Measurements from ENCODE around the gene PLCB3. TPM values are rescaled to one million over a fixed set of nuclear protein-coding genes. Genes with fewer than 3 reads are reported as not detected.

PLCB3 gene
- total and polyA plus RNA-seq, 2 donors (not counting 3 experiments of a cell fraction or from before 2014, with no cell fraction given): 32.3 to 61.1 TPM

DNA sequence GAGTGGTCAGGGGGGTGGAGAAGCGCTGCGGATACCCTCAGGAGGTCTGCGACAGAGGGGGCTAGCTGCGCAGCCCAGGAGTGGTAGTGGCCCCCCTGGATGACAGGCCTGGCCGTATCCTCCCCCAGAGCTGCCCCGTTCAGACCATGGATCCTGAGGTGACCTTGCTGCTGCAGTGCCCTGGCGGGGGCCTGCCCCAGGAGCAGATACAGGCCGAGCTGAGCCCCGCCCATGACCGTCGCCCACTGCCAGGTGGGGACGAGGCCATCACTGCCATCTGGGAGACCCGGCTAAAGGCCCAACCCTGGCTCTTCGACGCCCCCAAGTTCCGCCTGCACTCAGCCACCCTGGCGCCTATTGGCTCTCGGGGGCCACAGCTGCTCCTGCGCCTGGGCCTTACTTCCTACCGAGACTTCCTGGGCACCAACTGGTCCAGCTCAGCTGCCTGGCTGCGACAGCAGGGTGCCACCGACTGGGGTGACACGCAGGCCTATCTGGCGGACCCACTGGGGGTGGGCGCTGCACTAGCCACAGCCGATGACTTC is 24.8 kb upstream of the PLCB3 start:
- peak overlapping the region; percentile 55 for H3K27ac ChIP-seq (ENCODE audit: insufficient read depth, low read depth, low read length)
- POLR2A ChIA-PET: interaction anchor here (0.9 to 1.2 kb wide), 5 partner anchors 12 to 91 kb away, joined by 3 to 12 read pairs (median 4); partner anchors contain the start of genes FKBP2 and PRDX5
- dilution Hi-C loops (cut with MboI; ENCODE audit: extremely low pct_ligation_motif_present, low sequenced_read_pairs): no loop called here
- no peak for TF ChIP-seq POLR2AphosphoS5 (IDR thresholded peaks at IDR 0.05; ENCODE audit: insufficient read depth, low read depth, low read length)
- no peaks in the 10 kb centered on the region for H4K20me1 ChIP-seq (replicated peaks; ENCODE audit: control insufficient read depth, extremely low read depth, insufficient read depth, low read length)
- DNase-seq (ENCODE audit: low read depth, low spot score): no peak
- TSS peak; percentile 19 for BruUV-seq (replicated peaks)
- peak overlapping the region; percentile 73 for H3K4me2 ChIP-seq (ENCODE audit: insufficient read depth, low read length)
- no peaks in the 10 kb centered on the region for H3K9me3 ChIP-seq (replicated peaks; ENCODE audit: control insufficient read depth, insufficient read depth, low read length)
- peaks cover 16% of the 10 kb centered on the region for H3K4me1 ChIP-seq (ENCODE audit: control insufficient read depth, extremely low read depth, insufficient read depth, low read length)
- H3K4me3 ChIP-seq (replicated peaks in 1 of 3; ENCODE audit: insufficient read depth in 1 of 3, low read depth in 1 of 3, low read length in 3 of 3): peak overlapping the region; percentile 62 to 70 (median 66)
- peaks cover 8% of the 10 kb centered on the region for H3K79me2 ChIP-seq (ENCODE audit: control insufficient read depth, insufficient read depth, low read length)
- intact Hi-C loops (cut with micrococcal nuclease): loop anchor here (1.0 kb wide), 3 partner anchors 15 to 45 kb away; partner anchors contain the start of gene FKBP2
- H2AFZ ChIP-seq (ENCODE audit: low read depth, low read length): peak overlapping the region; percentile 52
- no peaks in the 10 kb centered on the region for H3K9me1 ChIP-seq (replicated peaks; ENCODE audit: control insufficient read depth, extremely low read depth, insufficient read depth, low read length)
- peaks cover 0 to 4% of the 10 kb centered on the region in 2 experiments for H3K36me3 ChIP-seq (ENCODE audit: control insufficient read depth in 2 of 2, extremely low read depth in 1 of 2, insufficient read depth in 2 of 2, low read length in 2 of 2)
- no peaks in the 10 kb centered on the region for H3K27me3 ChIP-seq (ENCODE audit: control insufficient read depth in 2 of 2, insufficient read depth in 2 of 2, low read length in 2 of 2)
- FAIRE-seq: peak; percentile 48
- H3K9ac ChIP-seq (replicated peaks; ENCODE audit: extremely low read depth, insufficient read depth, low read length): peak overlapping the region; percentile 56
- CTCF ChIA-PET: interaction anchor here (1.5 to 3.2 kb wide), 7 partner anchors 10 to 128 kb away, joined by 3 to 35 read pairs (median 6); partner anchors contain the start of genes CATSPERZ, ESRRA and FERMT3

DNA sequence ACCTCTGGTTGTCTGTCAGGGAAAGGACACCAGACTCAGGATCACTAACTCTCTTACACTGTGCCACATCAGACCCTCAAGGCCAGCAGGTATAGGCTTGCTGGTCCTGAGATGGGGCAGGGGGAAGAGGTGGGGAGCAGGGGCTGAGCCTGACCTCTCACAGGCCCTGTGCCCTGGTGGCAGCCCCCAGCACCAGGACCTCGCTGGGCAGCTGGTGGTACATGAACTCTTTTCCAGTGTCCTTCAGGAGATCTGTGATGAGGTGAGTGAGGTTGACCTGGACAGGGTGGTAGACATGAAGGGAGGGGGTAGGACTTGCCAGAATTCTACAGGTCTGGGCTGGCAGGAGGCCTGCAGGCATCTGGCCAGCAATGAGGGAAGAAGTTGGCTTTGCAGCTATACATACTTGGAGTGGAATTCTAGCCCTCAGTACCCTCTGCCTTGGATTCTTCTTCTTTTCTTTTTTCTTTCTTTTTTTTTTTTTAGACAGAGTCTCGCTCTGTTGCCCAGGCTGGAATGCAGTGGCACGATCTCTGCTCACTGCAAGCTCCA is 23.8 kb upstream of the PLCB3 start:
- no TSS peak for BruUV-seq (replicated peaks)
- H3K36me3 ChIP-seq (ENCODE audit: control insufficient read depth in 2 of 2, extremely low read depth in 1 of 2, insufficient read depth in 2 of 2, low read length in 2 of 2): peaks cover 0 to 4% of the 10 kb centered on the region in 2 experiments
- no peak overlapping the region for H3K27ac ChIP-seq (ENCODE audit: insufficient read depth, low read depth, low read length)
- peaks cover 8% of the 10 kb centered on the region for H3K79me2 ChIP-seq (ENCODE audit: control insufficient read depth, insufficient read depth, low read length)
- H3K9ac ChIP-seq (replicated peaks; ENCODE audit: extremely low read depth, insufficient read depth, low read length): no peak overlapping the region
- no peak overlapping the region for H3K4me2 ChIP-seq (ENCODE audit: insufficient read depth, low read length)
- H4K20me1 ChIP-seq (replicated peaks; ENCODE audit: control insufficient read depth, extremely low read depth, insufficient read depth, low read length): no peaks in the 10 kb centered on the region
- H3K4me3 ChIP-seq (replicated peaks in 1 of 3; ENCODE audit: insufficient read depth in 1 of 3, low read depth in 1 of 3, low read length in 3 of 3): no peak overlapping the region
- H2AFZ ChIP-seq (ENCODE audit: low read depth, low read length): no peak overlapping the region
- DNase-seq (ENCODE audit: low read depth, low spot score) (no peak), FAIRE-seq (no peak)
- dilution Hi-C loops (cut with MboI; ENCODE audit: extremely low pct_ligation_motif_present, low sequenced_read_pairs) (no loop called here), intact Hi-C loops (cut with micrococcal nuclease) (no loop called here)
- H3K9me3 ChIP-seq (replicated peaks; ENCODE audit: control insufficient read depth, insufficient read depth, low read length): no peaks in the 10 kb centered on the region
- TF ChIP-seq JUN (IDR thresholded peaks at IDR 0.05; ENCODE audit: borderline replicate concordance, insufficient read depth, insufficient read length, low read depth) (no peak), POLR2A (IDR thresholded peaks at IDR 0.05; ENCODE audit: low read depth, low read length) (no peak), POLR2AphosphoS5 (IDR thresholded peaks at IDR 0.05; ENCODE audit: insufficient read depth, low read depth, low read length) (no peak), MYC (IDR thresholded peaks at IDR 0.05; ENCODE audit: low read depth, low read length) (no peak), GATA2 (IDR thresholded peaks at IDR 0.05; ENCODE audit: insufficient read depth, insufficient read length, low read depth, low read length) (no peak), EZH2 (IDR thresholded peaks at IDR 0.05; ENCODE audit: borderline replicate concordance, low read depth, low read length, severe bottlenecking) (no peak), FOS (IDR thresholded peaks at IDR 0.05; ENCODE audit: borderline replicate concordance, insufficient read depth, low read length) (no peak)
- TF ChIP-seq, protein P1, sequence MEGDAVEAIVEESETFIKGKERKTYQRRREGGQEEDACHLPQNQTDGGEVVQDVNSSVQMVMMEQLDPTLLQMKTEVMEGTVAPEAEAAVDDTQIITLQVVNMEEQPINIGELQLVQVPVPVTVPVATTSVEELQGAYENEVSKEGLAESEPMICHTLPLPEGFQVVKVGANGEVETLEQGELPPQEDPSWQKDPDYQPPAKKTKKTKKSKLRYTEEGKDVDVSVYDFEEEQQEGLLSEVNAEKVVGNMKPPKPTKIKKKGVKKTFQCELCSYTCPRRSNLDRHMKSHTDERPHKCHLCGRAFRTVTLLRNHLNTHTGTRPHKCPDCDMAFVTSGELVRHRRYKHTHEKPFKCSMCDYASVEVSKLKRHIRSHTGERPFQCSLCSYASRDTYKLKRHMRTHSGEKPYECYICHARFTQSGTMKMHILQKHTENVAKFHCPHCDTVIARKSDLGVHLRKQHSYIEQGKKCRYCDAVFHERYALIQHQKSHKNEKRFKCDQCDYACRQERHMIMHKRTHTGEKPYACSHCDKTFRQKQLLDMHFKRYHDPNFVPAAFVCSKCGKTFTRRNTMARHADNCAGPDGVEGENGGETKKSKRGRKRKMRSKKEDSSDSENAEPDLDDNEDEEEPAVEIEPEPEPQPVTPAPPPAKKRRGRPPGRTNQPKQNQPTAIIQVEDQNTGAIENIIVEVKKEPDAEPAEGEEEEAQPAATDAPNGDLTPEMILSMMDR (IDR thresholded peaks at IDR 0.05; ENCODE audit: extremely low read depth in 1 of 2, insufficient read depth in 1 of 2, low read depth in 1 of 2, low read length in 2 of 2): no peak
- TF ChIP-seq, protein P2, sequence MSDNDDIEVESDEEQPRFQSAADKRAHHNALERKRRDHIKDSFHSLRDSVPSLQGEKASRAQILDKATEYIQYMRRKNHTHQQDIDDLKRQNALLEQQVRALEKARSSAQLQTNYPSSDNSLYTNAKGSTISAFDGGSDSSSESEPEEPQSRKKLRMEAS (IDR thresholded peaks at IDR 0.05; ENCODE audit: insufficient read depth, insufficient read length): no peak
- H3K27me3 ChIP-seq (ENCODE audit: control insufficient read depth in 2 of 2, insufficient read depth in 2 of 2, low read length in 2 of 2): no peaks in the 10 kb centered on the region
- ChIA-PET CTCF (interaction anchor here (1.8 to 3.2 kb wide), 4 partner anchors 12 to 77 kb away, joined by 6 to 35 read pairs (median 11); partner anchors contain the start of genes CATSPERZ, ESRRA and FERMT3), POLR2A (interaction anchor here (0.8 kb wide), 1 partner anchor 42 kb away, joined by 3 read pairs; the partner anchor contains the start of gene STIP1)
- peaks cover 16% of the 10 kb centered on the region for H3K4me1 ChIP-seq (ENCODE audit: control insufficient read depth, extremely low read depth, insufficient read depth, low read length)
- no peaks in the 10 kb centered on the region for H3K9me1 ChIP-seq (replicated peaks; ENCODE audit: control insufficient read depth, extremely low read depth, insufficient read depth, low read length)

All from endothelial cell of umbilical vein (primary cell).